Muscle of arm (tissue), 12 donors: ENCODE measurements around the gene FOXN1. TPM values are rescaled to one million over a fixed set of nuclear protein-coding genes. Genes with fewer than 3 reads are reported as not detected.

ENCODE experiments used
- DNase-seq: peaks from one replicate; pipeline ENCODE4 v3.0.0-alpha.2; 2013
- polyA plus RNA-seq, 12 donors: library from polyadenylated mRNA; unstranded; fragments of 120-200 nt; gene quantifications; one replicate each; pipeline ENCODE4 v1.2.1, GENCODE V29; 2013; ENCODE audit not compliant: insufficient read length in 12 of 12

Gene FOXN1
- polyA plus RNA-seq, 12 donors = 0.13 to 10.7 (median 2.1) TPM; not detected in 8

DNA sequence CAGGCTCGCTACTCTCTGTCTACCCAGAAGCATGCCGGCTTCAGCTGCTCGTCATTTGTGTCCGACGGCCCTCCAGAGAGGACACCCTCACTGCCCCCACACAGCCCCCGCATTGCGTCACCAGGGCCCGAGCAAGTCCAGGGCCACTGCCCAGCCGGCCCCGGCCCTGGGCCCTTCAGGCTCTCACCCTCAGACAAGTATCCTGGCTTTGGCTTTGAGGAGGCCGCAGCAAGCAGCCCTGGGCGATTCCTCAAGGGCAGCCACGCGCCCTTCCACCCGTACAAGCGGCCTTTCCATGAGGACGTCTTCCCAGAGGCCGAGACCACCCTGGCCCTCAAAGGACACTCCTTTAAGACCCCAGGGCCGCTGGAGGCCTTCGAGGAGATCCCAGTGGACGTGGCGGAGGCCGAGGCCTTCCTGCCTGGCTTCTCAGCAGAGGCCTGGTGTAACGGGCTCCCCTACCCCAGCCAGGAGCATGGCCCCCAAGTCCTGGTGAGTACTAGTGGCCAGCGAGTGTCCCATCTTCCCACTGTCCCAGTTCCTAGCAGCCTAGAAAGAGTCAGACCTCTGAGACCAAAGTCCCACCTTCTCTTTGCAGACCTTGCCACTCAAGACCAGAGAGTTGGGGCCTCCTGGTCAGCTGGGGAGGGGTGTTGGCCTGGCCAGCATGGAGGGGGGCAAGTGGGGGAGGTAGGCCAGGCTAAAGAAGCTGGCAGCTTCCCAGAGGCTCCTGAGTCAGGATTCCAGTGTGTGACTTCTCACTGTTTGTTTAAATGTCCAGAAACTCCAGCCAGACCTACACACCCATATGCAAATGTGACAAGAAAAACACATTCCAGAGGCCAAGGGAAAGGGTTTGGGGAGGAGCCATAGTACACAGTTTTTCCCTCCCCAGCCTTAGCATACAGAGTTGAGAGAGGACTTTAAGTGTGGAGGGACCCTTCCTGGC is 18.6 kb downstream of the FOXN1 start:
- no peak for DNase-seq

DNA sequence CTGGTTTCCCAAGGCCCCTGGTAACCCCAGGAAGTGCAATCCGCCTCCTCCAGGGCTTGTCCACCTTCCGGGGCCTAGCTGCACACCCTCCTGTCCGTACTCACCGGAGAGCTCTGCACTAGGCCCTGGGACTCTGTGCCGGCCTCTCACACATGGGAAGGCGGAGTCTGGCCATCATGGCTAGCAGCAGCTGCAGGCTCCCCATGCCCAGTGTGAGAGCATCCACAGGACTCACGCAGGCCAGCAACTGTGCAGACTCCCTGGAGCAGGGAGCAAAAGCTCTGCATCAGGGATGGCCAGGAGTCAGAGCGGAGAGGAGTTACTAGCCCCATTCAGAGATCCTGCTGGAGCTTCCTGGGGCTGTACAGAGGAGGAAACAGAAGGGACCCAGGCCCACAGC is 20.2 kb downstream of the FOXN1 start:
- DNase-seq = no peak

DNA sequence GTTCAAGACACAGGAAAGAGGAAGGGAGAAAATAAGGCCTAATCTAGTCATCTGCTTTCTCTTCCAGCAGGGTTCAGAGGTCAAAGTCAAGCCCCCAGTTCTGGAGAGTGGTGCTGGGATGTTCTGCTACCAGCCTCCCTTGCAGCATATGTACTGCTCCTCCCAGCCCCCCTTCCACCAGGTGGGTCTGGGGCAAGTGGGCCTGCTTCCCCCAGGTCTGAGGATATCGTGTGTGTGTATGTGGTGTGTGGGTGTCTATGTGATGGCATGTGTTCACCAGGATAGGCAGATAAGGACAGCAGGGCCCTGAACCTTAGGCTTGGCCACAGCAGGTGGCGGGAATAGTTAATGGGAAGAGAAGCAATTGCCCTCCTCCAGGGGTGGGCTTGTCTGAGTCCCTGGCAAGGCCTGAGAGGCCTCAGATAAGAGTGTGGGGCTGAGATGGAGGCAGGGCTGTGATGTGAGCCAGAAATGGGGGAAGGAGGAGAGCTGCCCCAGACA is 21.1 kb downstream of the FOXN1 start:
- no peak for DNase-seq

DNA sequence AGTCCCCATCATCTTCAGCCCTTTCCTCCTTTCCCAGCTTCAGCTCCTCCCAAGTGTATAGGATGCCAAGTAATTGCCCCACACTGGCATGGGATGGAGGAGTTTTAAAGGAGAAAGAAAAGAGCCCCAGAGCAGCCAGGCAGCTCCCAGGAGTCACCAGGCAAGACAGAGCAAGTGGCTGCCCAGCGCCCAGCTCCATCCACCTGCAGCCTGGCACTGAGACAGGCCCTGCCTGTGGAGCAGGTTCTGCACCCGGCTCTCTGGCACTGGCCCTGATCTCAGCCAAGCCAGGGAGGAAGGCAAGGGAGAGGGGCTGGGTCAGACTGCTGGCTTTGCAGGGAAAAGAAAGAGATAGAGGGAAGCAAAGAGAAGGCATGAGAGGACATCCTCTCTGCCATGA is 21.7 kb downstream of the FOXN1 start:
- no peak for DNase-seq

DNA sequence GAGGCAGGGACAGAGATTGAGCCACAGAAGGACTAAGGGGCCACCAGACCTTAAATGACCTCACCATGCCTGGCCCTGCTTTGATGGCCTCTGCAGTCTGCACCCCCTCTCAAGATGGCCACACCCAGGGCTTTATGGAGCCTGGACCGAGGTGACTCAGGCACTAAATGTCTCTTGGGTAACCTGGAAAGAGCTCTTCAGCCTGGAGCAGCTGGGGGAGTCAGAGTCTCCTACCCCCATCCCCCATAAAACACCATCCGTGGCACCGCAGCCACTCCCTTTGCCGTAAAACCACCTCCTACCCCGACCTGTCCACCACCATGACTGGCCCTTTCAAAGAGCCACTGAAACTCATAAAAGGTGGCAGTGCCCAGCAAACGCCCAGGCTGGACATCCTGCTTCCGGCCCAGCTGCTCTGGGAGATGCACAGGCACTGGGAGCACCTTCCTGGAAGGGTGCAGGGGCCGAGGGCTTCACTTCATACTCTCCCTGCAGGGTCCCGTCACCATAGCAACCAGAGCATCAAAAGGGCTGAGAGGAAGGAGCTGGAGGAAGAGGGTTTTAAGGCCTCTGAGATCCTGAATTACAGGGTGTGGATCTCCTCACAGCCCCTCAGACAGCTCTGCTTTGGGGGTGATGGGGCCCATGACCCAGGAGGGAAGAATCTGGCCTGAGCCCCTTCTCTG is 22.3 kb downstream of the FOXN1 start:
- no peak for DNase-seq

DNA sequence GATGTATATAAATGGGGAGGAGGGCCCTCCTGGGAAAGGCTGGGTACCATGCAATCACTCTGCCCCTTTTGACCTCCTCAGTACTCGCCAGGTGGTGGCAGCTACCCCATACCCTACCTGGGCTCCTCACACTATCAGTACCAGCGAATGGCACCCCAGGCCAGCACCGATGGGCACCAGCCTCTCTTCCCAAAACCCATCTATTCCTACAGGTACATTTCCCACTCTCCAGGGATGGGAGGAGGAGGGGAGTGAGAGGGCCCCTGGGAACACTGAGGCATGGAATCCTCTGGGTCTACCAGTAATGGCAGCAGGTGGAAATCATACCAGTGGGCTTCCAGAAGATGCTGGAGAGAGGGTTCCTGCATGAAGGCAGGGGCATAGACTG is 22.9 kb downstream of the FOXN1 start:
- no peak for DNase-seq

DNA sequence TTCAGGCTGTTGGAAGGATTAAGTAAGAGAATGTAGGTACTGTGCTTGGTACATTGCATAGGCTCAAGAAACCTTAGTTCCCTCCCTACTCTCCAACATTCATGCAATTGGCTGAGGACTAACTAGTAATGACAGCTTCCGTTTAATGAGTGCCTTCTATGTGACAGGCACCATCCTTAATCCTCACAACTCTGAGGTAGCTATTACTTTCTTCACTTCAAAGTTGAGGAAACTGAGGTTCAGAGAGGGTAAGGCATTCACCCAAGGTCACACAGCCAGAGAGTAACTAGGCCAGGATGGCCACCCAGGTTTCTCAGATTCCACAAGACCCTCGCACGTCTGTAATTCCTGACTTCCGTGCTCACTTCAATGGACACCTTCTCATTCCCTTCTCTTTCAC is 24.1 kb downstream of the FOXN1 start:
- DNase-seq = no peak

DNA sequence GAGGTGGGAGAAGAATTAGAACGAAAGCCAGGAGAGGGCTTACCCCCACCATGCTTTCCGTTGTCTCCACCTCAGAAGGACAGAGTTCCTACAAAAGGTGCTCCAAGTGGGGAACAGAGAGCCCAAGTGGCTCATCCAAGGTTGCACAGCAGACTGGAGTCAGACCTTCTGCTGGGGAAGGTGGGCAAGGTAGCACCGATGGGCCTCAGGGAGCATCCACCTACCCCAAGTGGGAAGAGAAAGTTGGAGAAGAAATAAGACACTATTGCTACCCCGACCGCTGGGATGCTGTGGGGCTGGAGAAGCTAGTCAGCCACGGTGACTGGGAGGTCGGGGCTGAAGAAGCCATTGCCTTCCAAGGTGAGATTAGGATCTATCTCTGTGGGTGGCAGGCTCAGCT is 24.8 kb downstream of the FOXN1 start:
- DNase-seq = no peak

DNA sequence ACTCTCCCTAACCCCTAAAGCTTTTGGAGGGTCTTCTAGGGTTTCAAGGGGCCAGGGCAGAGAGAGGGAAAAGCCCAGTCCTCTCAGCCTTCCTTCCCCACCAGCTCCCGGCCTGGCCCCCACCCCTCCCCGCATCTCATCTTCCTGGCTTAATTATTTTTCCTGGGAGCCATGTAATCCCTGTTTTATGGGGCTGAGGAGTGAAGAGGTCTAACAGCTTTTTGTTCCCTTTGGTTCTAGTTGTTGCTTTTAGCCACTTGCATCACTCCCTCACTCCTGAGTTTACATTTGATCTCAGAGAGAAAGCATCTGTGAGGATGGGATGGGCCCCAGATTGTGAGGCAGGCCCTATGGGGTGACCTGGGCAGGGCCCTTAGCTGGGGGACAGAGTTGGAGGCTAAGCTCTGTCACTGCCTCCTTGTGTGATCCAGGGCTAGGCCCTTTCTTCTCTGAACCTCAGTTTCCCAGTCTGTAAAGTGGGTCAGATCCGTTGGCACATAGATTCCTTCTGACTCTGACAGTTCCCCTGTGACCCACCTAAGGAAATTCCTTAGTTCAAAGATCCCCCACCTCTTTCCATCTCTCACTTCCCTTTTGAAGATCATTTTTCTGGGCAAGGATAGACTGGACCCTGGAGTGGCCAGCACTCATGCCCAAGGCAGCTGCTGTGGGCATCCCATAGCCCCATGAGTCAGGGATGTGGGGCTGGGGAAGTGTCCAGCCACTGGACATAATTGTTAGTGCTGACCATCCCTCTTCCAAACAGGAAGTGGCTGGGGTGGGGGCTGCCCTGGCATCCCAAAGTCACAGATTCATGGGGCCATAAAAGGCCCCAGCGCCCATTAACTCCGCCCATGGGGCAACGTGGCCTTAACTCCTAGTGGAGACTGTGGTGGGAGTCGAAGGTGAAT is 26.2 kb downstream of the FOXN1 start:
- no peak for DNase-seq

DNA sequence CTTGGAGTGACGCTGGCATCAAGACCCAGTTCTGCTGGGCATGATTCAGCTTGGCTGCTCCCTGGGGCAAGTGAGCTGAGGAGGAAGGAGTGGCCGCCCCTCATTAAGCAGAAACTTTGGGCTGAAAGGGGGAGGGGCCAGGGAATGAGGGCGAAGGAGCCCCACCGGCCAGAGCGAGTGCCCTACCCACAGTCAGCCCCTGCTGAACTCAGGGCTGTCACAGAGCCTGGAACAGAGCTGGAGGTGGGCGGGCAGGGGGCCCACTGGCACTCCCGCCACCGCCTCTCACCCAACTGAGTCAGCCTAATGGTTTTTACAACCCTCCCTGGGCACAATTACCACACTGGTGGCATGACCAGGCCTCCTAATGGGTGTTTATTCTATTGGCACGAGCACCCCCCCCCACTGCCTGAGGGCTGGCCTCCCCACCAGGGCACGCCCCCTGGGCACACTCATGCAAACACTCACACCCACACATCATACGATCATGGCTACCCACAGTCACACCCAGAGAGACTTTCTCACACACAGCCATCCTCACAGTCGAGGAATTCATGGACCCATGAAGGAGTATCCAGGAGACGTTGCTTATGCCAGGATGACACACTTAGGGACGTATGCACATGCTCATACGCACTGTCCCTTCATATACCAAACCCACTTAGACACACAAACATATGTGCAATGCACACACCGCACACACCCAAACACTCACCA is 27.1 kb downstream of the FOXN1 start:
- no peak for DNase-seq

DNA sequence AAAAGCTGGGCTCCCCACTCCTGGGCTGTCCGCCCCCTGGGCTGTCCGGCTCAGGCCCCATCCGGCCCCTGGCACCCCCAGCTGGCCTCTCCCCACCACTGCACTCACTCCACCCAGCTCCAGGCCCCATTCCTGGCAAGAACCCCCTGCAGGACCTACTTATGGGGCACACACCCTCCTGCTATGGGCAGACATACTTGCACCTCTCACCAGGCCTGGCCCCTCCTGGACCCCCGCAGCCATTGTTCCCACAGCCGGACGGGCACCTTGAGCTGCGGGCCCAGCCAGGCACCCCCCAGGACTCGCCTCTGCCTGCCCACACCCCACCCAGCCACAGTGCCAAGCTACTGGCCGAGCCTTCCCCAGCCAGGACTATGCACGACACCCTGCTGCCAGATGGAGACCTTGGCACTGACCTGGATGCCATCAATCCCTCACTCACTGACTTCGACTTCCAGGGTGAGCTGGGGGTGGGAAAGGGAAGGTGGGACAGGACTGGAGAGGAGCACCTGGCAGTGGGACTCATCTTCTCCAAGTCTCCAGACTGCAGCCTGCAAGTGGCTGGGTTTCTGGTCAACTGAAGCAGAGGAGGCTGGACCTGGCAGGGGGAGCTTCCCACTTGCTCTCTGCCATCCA is 28.7 kb downstream of the FOXN1 start:
- DNase-seq = no peak

DNA sequence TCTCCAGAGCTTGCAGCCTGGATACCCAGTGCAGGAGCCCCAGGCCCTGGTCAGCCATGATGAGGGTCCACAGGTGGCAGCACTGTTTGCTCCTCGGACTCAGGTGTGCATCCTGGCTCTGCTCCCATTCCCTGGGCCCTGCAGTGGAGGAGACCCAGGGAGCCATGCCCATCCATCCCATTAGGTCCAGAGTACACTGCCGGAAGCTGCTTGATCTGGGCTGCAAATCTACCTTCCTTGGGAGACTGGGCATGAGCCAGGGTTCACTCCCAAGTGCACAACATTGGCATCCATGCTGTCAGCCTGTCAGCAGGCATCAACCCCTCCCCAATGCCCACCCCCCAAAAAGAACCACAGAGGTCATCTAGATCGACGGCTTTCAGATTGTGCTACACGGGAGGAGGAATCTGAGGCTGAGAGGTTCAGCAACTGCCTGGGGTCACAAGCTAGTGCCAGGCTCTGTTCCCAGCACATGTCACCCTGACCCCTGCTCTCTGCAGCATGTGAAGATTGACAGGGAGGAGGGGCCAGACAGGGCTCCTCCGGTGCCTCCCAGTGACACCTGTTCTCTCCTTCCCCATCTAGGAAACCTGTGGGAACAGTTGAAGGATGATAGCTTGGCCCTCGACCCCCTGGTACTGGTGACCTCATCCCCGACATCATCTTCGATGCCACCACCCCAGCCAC is 30.5 kb downstream of the FOXN1 start:
- no peak for DNase-seq

DNA sequence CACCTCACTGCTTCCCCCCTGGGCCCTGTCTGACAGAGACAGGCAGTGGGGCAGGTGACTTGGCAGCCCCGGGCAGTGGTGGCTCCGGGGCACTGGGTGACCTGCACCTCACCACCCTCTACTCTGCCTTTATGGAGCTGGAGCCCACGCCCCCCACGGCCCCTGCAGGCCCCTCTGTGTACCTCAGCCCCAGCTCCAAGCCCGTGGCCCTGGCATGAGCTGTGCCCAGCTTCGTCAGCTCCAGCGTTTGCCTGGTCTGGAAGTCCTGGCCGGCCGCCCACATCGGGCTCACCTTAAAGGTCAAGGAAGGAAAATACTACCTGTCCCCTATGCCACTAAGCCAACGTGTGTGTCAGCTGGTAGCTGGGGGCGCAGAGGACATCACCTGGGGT is 31.1 kb downstream of the FOXN1 start:
- no peak for DNase-seq

DNA sequence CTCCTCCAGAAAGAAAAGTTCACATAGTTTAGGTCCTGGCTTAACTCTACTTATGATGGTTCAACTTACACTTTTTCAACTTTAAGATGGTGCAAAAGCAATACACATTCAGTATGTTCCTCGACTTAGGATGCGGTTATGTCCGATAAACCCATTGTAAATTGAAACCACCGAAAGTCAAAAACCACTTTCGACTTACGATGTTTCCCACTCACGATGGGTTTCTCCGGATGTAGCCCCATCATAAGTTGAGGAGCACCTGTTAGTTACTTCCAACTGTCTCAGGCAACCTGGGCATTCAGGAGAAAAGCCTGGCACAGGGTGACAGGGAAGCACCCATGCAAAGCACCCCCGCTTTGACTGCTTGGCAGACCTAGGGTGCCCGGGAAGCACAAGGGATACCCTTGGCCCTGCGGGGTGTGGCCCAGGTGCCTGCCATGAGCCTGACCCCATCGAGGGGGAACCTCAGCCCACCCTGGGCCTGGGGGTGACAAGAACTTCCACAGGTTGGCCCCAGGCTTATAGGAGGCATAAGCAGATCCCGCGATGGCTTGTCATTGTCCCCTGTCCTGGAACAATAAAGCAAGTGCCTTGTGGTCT is 32.2 kb downstream of the FOXN1 start:
- no peak for DNase-seq

DNA sequence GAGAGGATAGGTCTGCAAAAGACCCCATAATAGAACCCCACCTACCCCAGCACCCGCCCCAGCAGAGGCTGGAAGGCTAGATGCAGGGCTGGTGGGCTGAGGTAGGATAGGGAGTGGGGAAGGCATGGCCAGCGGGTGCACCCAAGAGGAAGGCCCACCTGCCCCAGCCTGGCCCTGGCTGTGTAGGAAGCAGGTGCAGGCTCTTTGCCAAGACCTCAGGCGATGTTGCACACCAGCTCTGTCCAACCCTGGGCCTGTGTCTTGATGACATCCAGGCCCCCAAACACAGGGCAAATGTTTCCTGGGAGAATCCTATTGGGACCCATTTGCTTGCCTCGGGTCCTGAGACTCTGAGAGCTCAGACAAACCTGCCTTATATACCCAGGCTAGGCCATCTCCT is 34.1 kb downstream of the FOXN1 start:
- no peak for DNase-seq

DNA sequence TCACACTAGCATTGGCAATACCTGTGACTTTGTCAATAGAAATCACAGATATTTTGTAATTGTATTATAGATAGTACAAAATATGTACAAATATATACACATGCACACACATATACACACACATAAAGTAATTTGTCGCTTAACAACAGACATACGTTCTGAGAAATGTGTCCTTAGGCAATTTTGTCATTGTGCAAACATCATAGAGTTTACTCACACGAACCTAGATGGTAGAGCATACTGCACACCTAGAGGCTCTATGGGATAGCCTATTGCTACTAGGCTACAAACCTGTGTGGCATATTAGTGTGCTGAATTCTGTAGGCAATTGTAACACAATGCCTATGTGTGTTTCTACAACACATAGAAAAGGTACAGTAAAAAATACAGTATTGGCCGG is 35.3 kb downstream of the FOXN1 start:
- no peak for DNase-seq

DNA sequence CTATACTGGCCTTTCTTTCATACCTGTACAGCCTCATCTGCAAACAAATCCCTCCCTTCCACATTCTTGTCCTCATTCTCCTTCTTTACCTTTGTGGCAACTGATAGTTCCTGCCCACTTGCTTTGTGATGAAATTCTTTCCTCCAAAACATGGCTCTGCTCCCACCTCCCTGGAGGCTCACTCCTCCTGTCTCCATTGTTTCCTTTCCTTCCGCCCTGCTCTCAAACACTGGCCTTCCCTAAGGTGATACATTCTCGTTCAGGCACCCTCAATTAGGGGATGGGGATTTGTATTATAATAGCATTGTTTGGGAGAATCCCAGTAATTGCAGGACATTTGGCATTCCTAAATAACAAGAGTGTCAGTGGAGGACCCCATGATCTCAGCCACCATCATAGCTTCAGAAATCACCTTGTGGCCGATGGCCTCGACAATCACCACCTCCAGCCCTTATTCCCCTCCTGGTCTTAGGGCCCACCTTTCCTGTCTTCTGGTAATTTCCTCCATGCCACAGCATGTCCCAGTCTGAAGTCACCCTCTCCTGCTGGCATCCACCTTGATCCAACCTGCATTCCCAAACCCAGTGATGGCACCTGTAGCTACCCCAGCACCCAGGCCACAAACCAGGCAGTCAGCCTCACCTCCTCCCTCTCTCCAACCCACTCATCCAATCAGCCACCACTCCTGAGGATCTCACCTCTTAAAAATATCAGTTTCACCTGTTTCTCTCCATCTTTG is 38.4 kb downstream of the FOXN1 start:
- no peak for DNase-seq

DNA sequence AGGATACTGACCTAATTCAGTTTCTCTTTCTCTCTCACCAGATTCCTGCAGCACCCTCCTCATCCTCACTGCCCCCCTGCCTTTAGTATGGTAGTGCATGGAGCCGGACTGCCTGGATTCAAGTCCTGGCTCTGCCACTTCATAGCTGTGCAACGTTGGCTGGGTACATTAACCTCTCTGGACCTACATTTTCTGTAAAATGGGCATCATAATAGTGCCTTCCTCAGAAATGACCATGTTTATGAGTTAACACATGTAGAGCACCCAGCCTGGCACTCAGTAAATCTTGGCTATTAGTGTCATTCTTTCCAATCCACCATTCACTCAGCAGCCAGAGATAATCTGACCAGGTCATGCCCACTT is 39.0 kb downstream of the FOXN1 start:
- DNase-seq = no peak

DNA sequence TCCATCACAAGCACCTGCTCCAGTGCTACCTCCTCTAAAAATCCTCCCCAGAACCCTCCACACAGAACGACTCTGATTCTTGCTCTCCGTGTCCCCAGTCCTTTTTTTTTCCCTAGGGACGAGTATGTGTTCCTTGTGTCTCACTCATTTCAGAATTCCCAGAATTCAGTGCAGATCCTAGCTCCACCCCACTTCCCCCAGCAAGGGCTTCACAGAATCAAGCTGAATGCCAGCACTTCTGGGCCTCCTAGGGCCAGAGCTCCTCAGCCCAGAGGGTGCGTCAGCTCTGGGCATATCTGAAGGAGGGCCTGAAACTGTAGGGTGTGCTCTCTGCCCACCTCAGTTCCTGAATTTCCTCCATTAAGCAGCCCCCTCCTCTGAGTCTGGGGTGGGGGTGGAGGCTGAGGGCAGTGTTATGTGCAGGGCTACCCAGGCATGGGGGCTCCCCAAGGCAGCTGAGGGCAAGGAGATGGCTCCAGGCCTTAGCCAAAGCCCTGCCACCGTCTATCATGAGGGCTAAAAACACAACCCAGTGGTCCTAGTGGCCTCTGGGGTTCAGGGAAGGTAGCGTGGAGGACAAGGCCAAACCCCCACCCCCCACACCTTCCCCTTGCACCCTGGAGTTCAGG is 39.8 kb downstream of the FOXN1 start:
- no peak for DNase-seq
